Right atrium auricular region (tissue), 2 donors: ENCODE data around the gene IFNG. TPM values are rescaled to one million over a fixed set of nuclear protein-coding genes. Genes with fewer than 3 reads are reported as not detected.

Source experiments
- DNase-seq: peaks from one replicate; pipeline ENCODE4 v3.0.0-alpha.2; 2019; ENCODE audit warnings: low spot score
- H3K27ac ChIP-seq, 2 donors: fragments of 200-600 bp; sonication (generic); 1 replicate in 1 of 2; 2 replicates in 1 of 2; pipeline ENCODE4 v1.5.1; 2016 to 2019
- H3K27me3 ChIP-seq, 2 donors: fragments of 200-600 bp; sonication (generic); one replicate each; pipeline versions ENCODE4 v1.5.1 to v1.6.0; 2017 to 2019
- H3K36me3 ChIP-seq: fragments of 200-600 bp; sonication (generic); one replicate; pipeline ENCODE4 v1.5.1; 2016
- H3K4me1 ChIP-seq, 2 donors: fragments of 200-600 bp; sonication (generic); one replicate each; pipeline versions ENCODE4 v1.5.1 to v1.6.0; 2017 to 2019
- H3K4me3 ChIP-seq, 2 donors: fragments of 200-600 bp; sonication (generic); 1 replicate in 1 of 2; 2 replicates in 1 of 2; pipeline ENCODE4 v1.5.1; 2017 to 2019; ENCODE audit warnings: mild to moderate bottlenecking in 1 of 2, moderate library complexity in 1 of 2
- H3K9me3 ChIP-seq, 2 donors: fragments of 200-600 bp; sonication (generic); one replicate each; pipeline ENCODE4 v1.5.1; 2019
- CTCF ChIP-seq, 2 donors: fragments of 200-600 bp; sonication (generic); IDR thresholded peaks; one replicate each; pipeline ENCODE4 v1.5.1; 2019; ENCODE audit warnings: antibody characterized with exemption in 2 of 2
- total RNA-seq, 2 donors: library from RNA; depleted of rRNA; stranded (reverse); fragments of >200 nt; gene quantifications; one replicate each; pipeline ENCODE4 v1.1.0, GENCODE V29; 2016

IFNG gene
- total RNA-seq, 2 donors from 2014 or later = not detected

GRCh38 chr12:68113644-68114043 lies 45.9 kb downstream of the IFNG start:
- DNase-seq = no peak
- Histone ChIP-seq H3K27ac (no peak overlapping the region), H3K4me3 (no peak overlapping the region), H3K4me1 (no peaks in the 10 kb centered on the region), H3K36me3 (no peaks in the 10 kb centered on the region), H3K9me3 (no peaks in the 10 kb centered on the region), H3K27me3 (no peaks in the 10 kb centered on the region)
- no peak for TF ChIP-seq CTCF (IDR thresholded peaks at IDR 0.05)

GRCh38 chr12:68111995-68112394 lies 47.5 kb downstream of the IFNG start:
- Histone ChIP-seq H3K9me3 (no peaks in the 10 kb centered on the region), H3K36me3 (no peaks in the 10 kb centered on the region), H3K27me3 (no peaks in the 10 kb centered on the region), H3K4me3 (no peak overlapping the region), H3K27ac (no peak overlapping the region), H3K4me1 (no peaks in the 10 kb centered on the region)
- no peak for DNase-seq
- TF ChIP-seq CTCF (IDR thresholded peaks at IDR 0.05) = no peak

- no peak overlapping the region for H3K27ac ChIP-seq
- no peaks in the 10 kb centered on the region for H3K9me3 ChIP-seq
- no peaks in the 10 kb centered on the region for H3K4me1 ChIP-seq
- no peak overlapping the region for H3K4me3 ChIP-seq
- DNase-seq = no peak
- H3K36me3 ChIP-seq = no peaks in the 10 kb centered on the region
- TF ChIP-seq CTCF (IDR thresholded peaks at IDR 0.05) = no peak
- no peaks in the 10 kb centered on the region for H3K27me3 ChIP-seq
These were observed 49.9 kb downstream of the IFNG start for GRCh38 chr12:68109444-68110217.

- no peak for TF ChIP-seq CTCF (IDR thresholded peaks at IDR 0.05)
- Histone ChIP-seq H3K4me3 (no peak overlapping the region), H3K27ac (no peak overlapping the region), H3K9me3 (no peaks in the 10 kb centered on the region), H3K36me3 (no peaks in the 10 kb centered on the region), H3K4me1 (no peaks in the 10 kb centered on the region), H3K27me3 (no peaks in the 10 kb centered on the region)
- no peak for DNase-seq
These were observed 50.5 kb downstream of the IFNG start for GRCh38 chr12:68109001-68109400.

- no peak for TF ChIP-seq CTCF (IDR thresholded peaks at IDR 0.05)
- no peaks in the 10 kb centered on the region for H3K27me3 ChIP-seq
- no peak overlapping the region for H3K27ac ChIP-seq
- no peaks in the 10 kb centered on the region for H3K36me3 ChIP-seq
- no peaks in the 10 kb centered on the region for H3K9me3 ChIP-seq
- H3K4me3 ChIP-seq = no peak overlapping the region
- no peak for DNase-seq
- H3K4me1 ChIP-seq = no peaks in the 10 kb centered on the region
These were observed 52.9 kb downstream of the IFNG start for GRCh38 chr12:68106660-68107059.

- H3K36me3 ChIP-seq = no peaks in the 10 kb centered on the region
- H3K4me3 ChIP-seq = no peak overlapping the region
- TF ChIP-seq CTCF (IDR thresholded peaks at IDR 0.05) = no peak
- H3K9me3 ChIP-seq = no peaks in the 10 kb centered on the region
- H3K4me1 ChIP-seq = no peaks in the 10 kb centered on the region
- no peak overlapping the region for H3K27ac ChIP-seq
- H3K27me3 ChIP-seq = no peaks in the 10 kb centered on the region
- DNase-seq = no peak
These were observed 53.4 kb downstream of the IFNG start for GRCh38 chr12:68106160-68106559.
